ENCODE data around the gene MFSD8.
"Not testable (repeated sequence)": the region's sequence is repeated elsewhere in the genome, so short reads cannot be mapped to it uniquely, and the experiment has no call there.

MFSD8 gene

GRCh38 chr4:127965062-127965802 lies at the start of gene MFSD8, which contains the start of gene ABHD18:
Gene MFSD8 (minus strand): TSS chr4:127965173. CDS start chr4:127965133, 40 bp downstream.
Gene ABHD18 (plus strand): TSS chr4:127965406. CDS start chr4:127982956, 17,550 bp downstream.
- DNase-seq (ENCODE audit: low spot score), result peak; percentile 69

- no peak for DNase-seq (ENCODE audit: low spot score)
Measured at GRCh38 chr4:128009428-128009827, 44.5 kb upstream of the MFSD8 start.

GRCh38 chr4:128006592-128006991 lies 41.6 kb upstream of the MFSD8 start:
- no peak for DNase-seq (ENCODE audit: low spot score)

- DNase-seq (ENCODE audit: low spot score), result no peak
Measured at GRCh38 chr4:127997534-127998388, 32.8 kb upstream of the MFSD8 start.

GRCh38 chr4:127996521-127996920 lies 31.5 kb upstream of the MFSD8 start:
- DNase-seq (ENCODE audit: low spot score), result not testable (repeated sequence)

- DNase-seq (ENCODE audit: low spot score), result no peak
Measured at GRCh38 chr4:127995776-127996175, 30.8 kb upstream of the MFSD8 start.

GRCh38 chr4:127993151-127993550 lies 28.2 kb upstream of the MFSD8 start:
- DNase-seq (ENCODE audit: low spot score), result no peak

- DNase-seq (ENCODE audit: low spot score), result no peak
Measured at GRCh38 chr4:127988638-127989037, 23.7 kb upstream of the MFSD8 start.

- no peak for DNase-seq (ENCODE audit: low spot score)
Measured at GRCh38 chr4:127985989-127986388, 21.0 kb upstream of the MFSD8 start.

GRCh38 chr4:127982445-127982844 lies 17.5 kb upstream of the MFSD8 start:
- DNase-seq (ENCODE audit: low spot score), result no peak

- no peak for DNase-seq (ENCODE audit: low spot score)
Measured at GRCh38 chr4:127978930-127979329, 14.0 kb upstream of the MFSD8 start.

GRCh38 chr4:127975121-127975770 lies 10.3 kb upstream of the MFSD8 start:
- DNase-seq (ENCODE audit: low spot score), result no peak

GRCh38 chr4:127970925-127971324 lies 6.0 kb upstream of the MFSD8 start:
- not testable (repeated sequence) for DNase-seq (ENCODE audit: low spot score)

GRCh38 chr4:127968586-127968985 lies 3.6 kb upstream of the MFSD8 start:
- DNase-seq (ENCODE audit: low spot score), result no peak

- DNase-seq (ENCODE audit: low spot score), result no peak
Measured at GRCh38 chr4:127967141-127967775, 2.3 kb upstream of the MFSD8 start.

GRCh38 chr4:127965803-127966175 lies 816 bp upstream of the MFSD8 start:
- peak; percentile 10 for DNase-seq (ENCODE audit: low spot score)

GRCh38 chr4:127964426-127965061 lies 429 bp downstream of the MFSD8 start:
- DNase-seq (ENCODE audit: low spot score), result not testable (repeated sequence)

GRCh38 chr4:127963633-127964398 lies 1.2 kb downstream of the MFSD8 start:
- DNase-seq (ENCODE audit: low spot score), result not testable (repeated sequence)

- DNase-seq (ENCODE audit: low spot score), result no peak
Measured at GRCh38 chr4:127959794-127960193, 5.2 kb downstream of the MFSD8 start.

- DNase-seq (ENCODE audit: low spot score), result no peak
Measured at GRCh38 chr4:127957105-127957504, 7.9 kb downstream of the MFSD8 start.

GRCh38 chr4:127936974-127937373 lies 28.0 kb downstream of the MFSD8 start:
- DNase-seq (ENCODE audit: low spot score), result no peak

Measured in HuH-7.5 (cell line).